Adipocyte (in vitro differentiated cells): ENCODE measurements around the gene C4orf46.
A peak's percentile ranks its signal among the peaks of the same experiment; 100 is the strongest.

Experiments
- DNase-seq: peaks from one replicate; pipeline ENCODE4 v3.0.0-alpha.2; 2015; ENCODE audit warnings: low read depth
- H3K27me3 ChIP-seq: replicated peaks from 2 replicates; pipeline ENCODE4 v1.7.0; 2013; ENCODE audit warnings: mild to moderate bottlenecking, low read length, moderate library complexity; ENCODE audit not compliant: control insufficient read depth, insufficient read depth
- H3K36me3 ChIP-seq: 2 replicates; pipeline ENCODE4 v1.7.0; 2013; ENCODE audit warnings: low read length, mild to moderate bottlenecking, moderate library complexity; ENCODE audit not compliant: control insufficient read depth, insufficient read depth, severe bottlenecking
- H3K4me1 ChIP-seq: 2 replicates; pipeline ENCODE4 v1.7.0; 2013; ENCODE audit warnings: mild to moderate bottlenecking, low read length, moderate library complexity; ENCODE audit not compliant: control insufficient read depth, insufficient read depth
- H3K4me3 ChIP-seq: 2 replicates; pipeline ENCODE4 v1.7.0; 2013; ENCODE audit warnings: mild to moderate bottlenecking, low read length, moderate library complexity
- H3K9ac ChIP-seq: 2 replicates; pipeline ENCODE4 v1.7.0; 2013; ENCODE audit warnings: mild to moderate bottlenecking, low read length, moderate library complexity
- H3K9me3 ChIP-seq: 2 replicates; pipeline ENCODE4 v1.7.0; 2013; ENCODE audit warnings: mild to moderate bottlenecking, low read length, moderate library complexity; ENCODE audit not compliant: control insufficient read depth

Gene C4orf46

DNA sequence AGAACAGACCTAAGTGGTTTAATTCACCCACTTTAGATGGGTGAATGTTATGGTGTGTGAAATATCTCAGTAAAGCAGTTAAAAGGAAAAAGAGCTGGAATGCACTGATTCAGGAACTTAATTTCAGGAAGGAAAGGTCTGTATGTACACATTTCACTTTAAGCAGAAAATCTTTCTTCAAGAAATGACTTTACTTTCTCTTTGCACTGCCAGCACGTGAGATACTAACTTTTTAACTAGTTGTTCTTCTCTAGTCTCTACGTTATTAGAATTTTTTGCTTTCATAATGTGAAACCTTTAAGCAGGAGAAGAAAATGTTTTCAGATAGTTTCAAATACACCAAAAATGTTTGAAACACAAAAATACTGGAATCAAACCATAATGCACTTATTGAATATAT is 18.8 kb downstream of the C4orf46 start:
- Histone ChIP-seq H3K9me3 (no peaks in the 10 kb centered on the region), H3K36me3 (no peaks in the 10 kb centered on the region), H3K4me3 (peak overlapping the region; percentile 68), H3K4me1 (peaks cover 9% of the 10 kb centered on the region), H3K27me3 (no peaks in the 10 kb centered on the region), H3K9ac (peak overlapping the region; percentile 63)
- DNase-seq, result peak; percentile 22

DNA sequence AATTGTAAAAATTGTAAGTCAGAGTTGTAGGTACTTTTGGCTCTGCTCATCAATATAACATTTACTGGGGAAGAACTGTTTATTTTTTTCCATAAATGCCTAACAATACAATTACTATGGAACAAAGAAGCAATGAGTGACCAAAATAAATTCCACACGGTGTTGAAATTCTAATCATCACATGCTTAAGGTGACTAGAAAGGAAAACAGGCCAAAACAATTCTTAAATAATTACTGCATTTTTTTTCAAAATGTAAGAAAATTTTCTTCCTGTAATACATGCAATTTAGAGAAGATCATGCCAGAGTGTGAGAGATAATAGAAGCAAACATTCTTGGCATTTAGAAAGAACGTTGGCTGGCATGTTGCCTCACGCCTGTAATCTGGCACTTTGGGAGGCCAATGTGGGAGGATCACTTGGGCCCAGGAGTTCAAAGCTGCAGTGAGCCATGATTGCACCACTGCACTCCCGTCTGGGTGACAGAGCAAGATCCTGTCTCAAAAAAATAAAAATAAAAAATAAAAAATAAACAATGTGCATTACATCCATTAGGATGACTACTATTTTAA is 22.5 kb downstream of the C4orf46 start:
- Histone ChIP-seq H3K9me3 (no peaks in the 10 kb centered on the region), H3K27me3 (no peaks in the 10 kb centered on the region), H3K9ac (no peak overlapping the region), H3K4me3 (no peak overlapping the region), H3K4me1 (peaks cover 9% of the 10 kb centered on the region), H3K36me3 (no peaks in the 10 kb centered on the region)
- DNase-seq, result no peak

- Histone ChIP-seq H3K4me3 (peak overlapping the region; percentile 17), H3K4me1 (peaks cover 9% of the 10 kb centered on the region), H3K36me3 (no peaks in the 10 kb centered on the region), H3K9ac (no peak overlapping the region), H3K9me3 (no peaks in the 10 kb centered on the region), H3K27me3 (no peaks in the 10 kb centered on the region)
- peak; percentile 40 for DNase-seq
Measured at GRCh38 chr4:158644760-158645159, 26.9 kb downstream of the C4orf46 start.

GRCh38 chr4:158644356-158644755 is 27.3 kb downstream of the C4orf46 start:
- Histone ChIP-seq H3K4me3 (peak overlapping the region; percentile 17), H3K36me3 (no peaks in the 10 kb centered on the region), H3K27me3 (no peaks in the 10 kb centered on the region), H3K9ac (no peak overlapping the region), H3K4me1 (peaks cover 7% of the 10 kb centered on the region), H3K9me3 (no peaks in the 10 kb centered on the region)
- no peak for DNase-seq

GRCh38 chr4:158636619-158637018 is 35.1 kb downstream of the C4orf46 start:
- DNase-seq, result no peak
- Histone ChIP-seq H3K9me3 (no peaks in the 10 kb centered on the region), H3K9ac (no peak overlapping the region), H3K4me3 (no peak overlapping the region), H3K4me1 (no peaks in the 10 kb centered on the region), H3K27me3 (no peaks in the 10 kb centered on the region), H3K36me3 (no peaks in the 10 kb centered on the region)

- Histone ChIP-seq H3K36me3 (no peaks in the 10 kb centered on the region), H3K27me3 (no peaks in the 10 kb centered on the region), H3K9me3 (no peaks in the 10 kb centered on the region), H3K9ac (no peak overlapping the region), H3K4me3 (no peak overlapping the region), H3K4me1 (peaks cover 11% of the 10 kb centered on the region)
- DNase-seq, result peak; percentile 39
Measured at GRCh38 chr4:158630893-158631292, 40.8 kb downstream of the C4orf46 start.

DNA sequence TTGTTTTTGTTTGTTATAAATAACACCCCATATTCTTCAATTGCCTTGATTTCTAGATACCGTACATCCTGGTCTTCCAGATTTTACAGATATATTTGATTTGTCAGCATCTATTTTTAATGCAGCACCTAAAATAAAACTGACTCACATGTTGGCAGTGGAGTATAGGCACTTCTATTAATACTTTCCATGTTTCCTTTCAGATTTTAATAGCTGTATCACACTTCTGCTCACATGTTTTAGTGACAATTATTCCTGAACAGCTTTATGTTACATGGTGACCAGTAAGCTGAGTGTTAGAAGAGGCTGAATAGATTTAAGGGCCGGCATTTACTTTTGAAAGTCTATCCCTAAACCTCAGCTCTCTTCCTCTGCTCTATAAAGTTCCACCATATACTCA is 46.1 kb downstream of the C4orf46 start:
- no peak for DNase-seq
- H3K9me3 ChIP-seq, result no peaks in the 10 kb centered on the region
- H3K27me3 ChIP-seq, result no peaks in the 10 kb centered on the region
- H3K9ac ChIP-seq, result no peak overlapping the region
- no peaks in the 10 kb centered on the region for H3K36me3 ChIP-seq
- H3K4me1 ChIP-seq, result peaks cover 7% of the 10 kb centered on the region
- H3K4me3 ChIP-seq, result no peak overlapping the region

DNA sequence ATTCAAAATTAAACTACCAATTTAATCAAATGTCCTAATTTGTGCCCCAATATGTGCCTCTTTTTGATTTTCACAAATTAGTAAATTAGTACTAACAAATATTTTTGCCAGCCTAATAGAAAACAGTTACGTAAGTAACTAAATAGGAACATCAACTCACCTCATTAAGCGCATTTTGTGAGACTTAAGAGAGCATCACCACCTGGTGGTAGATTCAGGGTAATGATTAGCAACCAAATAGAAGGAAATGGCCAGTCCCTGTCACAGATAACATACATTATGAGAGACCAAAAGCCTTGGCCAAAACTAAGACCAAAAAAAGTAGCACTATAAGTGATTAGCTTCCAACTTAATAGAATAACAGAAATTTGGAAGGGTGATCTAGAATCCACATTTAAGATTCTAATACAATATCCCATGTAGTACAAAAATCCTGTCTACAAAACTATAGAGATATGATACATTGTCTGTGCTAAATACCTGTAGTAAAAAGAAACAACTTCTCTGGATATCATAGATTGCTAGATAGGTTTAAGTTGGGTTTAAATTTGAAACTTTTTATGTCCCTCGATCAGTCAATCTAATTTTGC is 46.7 kb downstream of the C4orf46 start:
- Histone ChIP-seq H3K27me3 (no peaks in the 10 kb centered on the region), H3K4me1 (peaks cover 6% of the 10 kb centered on the region), H3K36me3 (no peaks in the 10 kb centered on the region), H3K9ac (no peak overlapping the region), H3K9me3 (no peaks in the 10 kb centered on the region), H3K4me3 (no peak overlapping the region)
- DNase-seq, result peak; percentile 88

DNA sequence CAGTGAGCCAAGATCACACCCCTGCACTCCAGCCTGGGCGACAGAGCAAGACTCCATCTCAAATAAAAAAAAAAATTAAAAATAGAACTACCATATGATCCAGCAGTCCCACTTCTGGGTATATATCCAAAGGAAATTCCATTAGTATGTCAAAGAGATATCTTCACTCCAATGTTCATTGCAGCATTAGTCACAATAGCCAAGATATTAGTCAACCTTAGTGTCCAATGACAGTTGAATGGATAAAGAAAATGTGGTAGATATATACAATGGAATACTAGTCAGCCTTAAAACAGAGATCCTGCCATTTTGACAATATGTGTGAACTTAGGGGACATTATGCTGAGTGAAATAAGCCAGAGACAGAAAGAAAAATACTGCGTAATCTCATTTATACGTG is 49.4 kb downstream of the C4orf46 start:
- H3K36me3 ChIP-seq, result no peaks in the 10 kb centered on the region
- H3K9me3 ChIP-seq, result no peaks in the 10 kb centered on the region
- no peak for DNase-seq
- H3K9ac ChIP-seq, result no peak overlapping the region
- no peaks in the 10 kb centered on the region for H3K27me3 ChIP-seq
- H3K4me3 ChIP-seq, result no peak overlapping the region
- H3K4me1 ChIP-seq, result no peaks in the 10 kb centered on the region

GRCh38 chr4:158621729-158622128 is 50.0 kb downstream of the C4orf46 start:
- Histone ChIP-seq H3K4me3 (no peak overlapping the region), H3K27me3 (no peaks in the 10 kb centered on the region), H3K9ac (no peak overlapping the region), H3K4me1 (no peaks in the 10 kb centered on the region), H3K36me3 (no peaks in the 10 kb centered on the region), H3K9me3 (no peaks in the 10 kb centered on the region)
- DNase-seq, result no peak

- Histone ChIP-seq H3K36me3 (no peaks in the 10 kb centered on the region), H3K4me3 (no peak overlapping the region), H3K4me1 (no peaks in the 10 kb centered on the region), H3K27me3 (no peaks in the 10 kb centered on the region), H3K9ac (no peak overlapping the region), H3K9me3 (no peaks in the 10 kb centered on the region)
- DNase-seq, result peak; percentile 28
Measured at GRCh38 chr4:158617956-158618355, 53.7 kb downstream of the C4orf46 start.
